ENCODE data around the gene DNAJA3. TPM values are rescaled to one million over a fixed set of nuclear protein-coding genes. Genes with fewer than 3 reads are reported as not detected.

Gene DNAJA3
- total RNA-seq, 6 experiments from 2014 or later, result 36.4 to 110 (median 49.0) TPM

DNA sequence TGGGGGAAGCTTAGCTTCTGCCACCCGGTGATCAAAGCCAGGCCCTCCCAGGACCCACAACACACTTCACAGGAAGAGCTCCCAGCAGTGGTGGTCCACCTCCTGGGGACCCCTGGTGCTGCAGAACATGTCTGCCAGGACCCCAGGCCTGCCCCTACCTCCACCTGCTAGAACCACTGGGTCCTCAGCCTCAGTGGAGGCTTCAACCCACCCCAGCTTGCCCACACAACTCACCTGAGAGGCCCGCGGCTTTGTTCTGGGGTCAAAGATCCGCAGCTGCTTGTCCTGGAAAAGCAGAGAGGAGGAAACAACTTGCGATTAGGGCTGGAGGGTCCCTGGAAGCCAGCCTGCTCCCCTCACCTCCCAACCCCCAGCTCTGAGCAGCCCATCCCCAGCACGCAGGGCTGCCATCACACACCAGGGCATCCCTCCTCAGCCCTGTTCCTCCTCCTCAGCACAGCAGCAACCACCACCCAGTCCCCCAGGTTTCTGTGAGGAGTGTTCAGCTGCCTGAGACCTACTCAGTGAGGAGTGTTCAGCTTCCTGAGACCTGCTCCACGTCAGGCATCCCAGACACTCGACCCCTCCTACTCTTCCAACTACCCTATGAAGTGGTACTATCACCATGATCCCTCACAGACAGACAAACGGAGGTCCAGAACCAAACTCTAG, 30.5 kb upstream of the DNAJA3 start:
- no peak for ATAC-seq
- H3K27me3 ChIP-seq, result no peaks in the 10 kb centered on the region
- intact Hi-C loops (cut with DNase I), result no loop called here
- TF ChIP-seq POLR2A (IDR thresholded peaks at IDR 0.05) (no peak), CTCF (IDR thresholded peaks at IDR 0.05) (no peak)
- H3K9me3 ChIP-seq, result no peaks in the 10 kb centered on the region
- H3K36me3 ChIP-seq, result peaks cover 0 to 5% (median 1%) of the 10 kb centered on the region in 4 donors
- no peak overlapping the region for H3K4me3 ChIP-seq
- no peaks in the 10 kb centered on the region for H3K4me1 ChIP-seq
- DNase-seq, result no peak
- H3K27ac ChIP-seq, result no peak overlapping the region
- WGBS (ENCODE audit: insufficient coverage, low coverage, low lambda C conversion rate, missing lambda C conversion rate), result 80% methylated on average over 1 of the region's 9 CpGs

DNA sequence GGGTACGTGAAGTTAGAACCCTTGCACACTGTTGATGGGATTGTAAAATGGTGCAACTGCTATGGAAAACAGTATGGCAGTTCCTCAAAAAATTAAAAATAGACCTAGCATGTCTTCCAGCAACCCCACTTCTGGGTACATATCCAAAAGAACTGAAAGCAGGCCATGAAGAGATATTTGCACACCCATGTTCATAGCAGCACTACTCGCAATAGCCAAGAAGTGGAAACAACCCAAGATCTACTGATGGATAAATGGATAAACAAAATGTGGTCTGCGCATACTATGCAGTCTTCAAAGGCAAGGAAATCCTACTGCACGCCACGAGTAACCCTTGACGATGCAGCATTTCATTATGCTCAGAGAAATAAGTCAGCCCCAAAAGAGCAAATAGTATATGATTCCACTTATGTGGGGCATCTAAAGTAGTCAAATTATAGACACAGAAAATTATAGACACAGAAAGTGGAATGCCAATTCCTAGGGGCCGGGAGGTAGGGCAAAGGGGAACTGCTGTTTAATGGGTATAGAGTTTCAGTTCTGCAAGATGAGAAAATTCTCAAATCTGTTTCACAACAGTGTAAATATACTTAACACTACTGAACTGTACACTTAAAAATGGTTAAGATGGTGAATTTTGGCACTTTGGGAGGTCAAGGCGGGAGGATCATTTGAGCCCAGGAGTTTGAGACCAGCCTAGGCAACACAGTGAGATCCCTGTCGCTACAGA, 26.5 kb upstream of the DNAJA3 start:
- Histone ChIP-seq H3K4me3 (no peak overlapping the region), H3K4me1 (peaks cover 0 to 4% (median 0%) of the 10 kb centered on the region in 4 donors), H3K27me3 (no peaks in the 10 kb centered on the region), H3K27ac (no peak overlapping the region), H3K36me3 (peaks cover 0 to 5% (median 1%) of the 10 kb centered on the region in 4 donors), H3K9me3 (no peaks in the 10 kb centered on the region)
- DNase-seq (no peak), ATAC-seq (no peak)
- WGBS (ENCODE audit: insufficient coverage, low coverage, low lambda C conversion rate, missing lambda C conversion rate), result 82% methylated on average over 9 of the region's 9 CpGs
- intact Hi-C loops (cut with DNase I), result no loop called here
- TF ChIP-seq CTCF (IDR thresholded peaks at IDR 0.05), result no peak
- TF ChIP-seq POLR2A (IDR thresholded peaks at IDR 0.05), result no peak

- no peaks in the 10 kb centered on the region for H3K27me3 ChIP-seq
- WGBS (ENCODE audit: insufficient coverage, low coverage, low lambda C conversion rate, missing lambda C conversion rate), result 80% methylated on average over 6 of the region's 12 CpGs
- no peak overlapping the region for H3K4me3 ChIP-seq
- H3K27ac ChIP-seq, result no peak overlapping the region
- H3K4me1 ChIP-seq, result peaks cover 0 to 4% (median 0%) of the 10 kb centered on the region in 4 donors
- TF ChIP-seq POLR2A (IDR thresholded peaks at IDR 0.05) (no peak), CTCF (IDR thresholded peaks at IDR 0.05) (no peak)
- no peaks in the 10 kb centered on the region for H3K9me3 ChIP-seq
- intact Hi-C loops (cut with DNase I), result loop anchor here in 1 of 2 donors (10.0 kb wide), 1 partner anchor 116 kb away; no protein-coding TSS in a partner anchor
- DNase-seq, result no peak
- H3K36me3 ChIP-seq, result no peaks in the 10 kb centered on the region
- ATAC-seq, result no peak
Measured at GRCh38 chr16:4401094-4401501, 24.6 kb upstream of the DNAJA3 start.

DNA sequence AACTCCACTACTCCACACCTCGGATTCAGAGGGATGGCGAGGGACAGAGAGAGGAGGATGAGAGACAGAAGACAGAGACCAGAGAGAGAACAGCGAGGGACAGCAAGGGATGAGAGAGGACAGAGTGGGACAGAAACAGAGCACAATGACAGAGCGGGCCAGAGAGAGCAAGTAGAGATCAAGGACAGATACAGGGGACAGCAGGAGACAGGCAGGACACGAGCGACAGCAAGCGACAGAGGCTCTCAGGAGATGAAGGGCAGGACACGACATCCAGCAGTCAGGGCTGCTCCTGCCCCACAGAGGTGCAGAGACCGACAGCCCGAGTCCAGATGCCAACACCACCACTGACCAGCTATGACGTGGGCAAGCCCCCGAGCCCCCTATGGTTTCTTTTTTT, 24.2 kb upstream of the DNAJA3 start:
- H3K4me1 ChIP-seq, result peaks cover 0 to 4% (median 0%) of the 10 kb centered on the region in 4 donors
- H3K27ac ChIP-seq, result no peak overlapping the region
- intact Hi-C loops (cut with DNase I), result loop anchor here in 1 of 2 donors (10.0 kb wide), 1 partner anchor 117 kb away; no protein-coding TSS in a partner anchor
- no peaks in the 10 kb centered on the region for H3K9me3 ChIP-seq
- no peak for TF ChIP-seq CTCF (IDR thresholded peaks at IDR 0.05)
- no peak for TF ChIP-seq POLR2A (IDR thresholded peaks at IDR 0.05)
- H3K36me3 ChIP-seq, result peaks cover 0 to 3% (median 0%) of the 10 kb centered on the region in 4 donors
- ATAC-seq (no peak), DNase-seq (no peak)
- H3K27me3 ChIP-seq, result no peaks in the 10 kb centered on the region
- H3K4me3 ChIP-seq, result no peak overlapping the region
- 100% methylated on average over 2 of the region's 12 CpGs for WGBS (ENCODE audit: insufficient coverage, low coverage, low lambda C conversion rate, missing lambda C conversion rate)

Data from right lobe of liver (tissue), 6 donors.